Fibroblast of peridontal ligament (primary cell): ENCODE measurements around the gene ALOX5AP.
"Not testable (repeated sequence)": the region's sequence is repeated elsewhere in the genome, so short reads cannot be mapped to it uniquely, and the experiment has no call there.

Experiments used
- DNase-seq: peaks from one replicate; pipeline ENCODE4 v3.0.0-alpha.2; 2010; ENCODE audit errors: extremely low read depth

ALOX5AP gene

DNA sequence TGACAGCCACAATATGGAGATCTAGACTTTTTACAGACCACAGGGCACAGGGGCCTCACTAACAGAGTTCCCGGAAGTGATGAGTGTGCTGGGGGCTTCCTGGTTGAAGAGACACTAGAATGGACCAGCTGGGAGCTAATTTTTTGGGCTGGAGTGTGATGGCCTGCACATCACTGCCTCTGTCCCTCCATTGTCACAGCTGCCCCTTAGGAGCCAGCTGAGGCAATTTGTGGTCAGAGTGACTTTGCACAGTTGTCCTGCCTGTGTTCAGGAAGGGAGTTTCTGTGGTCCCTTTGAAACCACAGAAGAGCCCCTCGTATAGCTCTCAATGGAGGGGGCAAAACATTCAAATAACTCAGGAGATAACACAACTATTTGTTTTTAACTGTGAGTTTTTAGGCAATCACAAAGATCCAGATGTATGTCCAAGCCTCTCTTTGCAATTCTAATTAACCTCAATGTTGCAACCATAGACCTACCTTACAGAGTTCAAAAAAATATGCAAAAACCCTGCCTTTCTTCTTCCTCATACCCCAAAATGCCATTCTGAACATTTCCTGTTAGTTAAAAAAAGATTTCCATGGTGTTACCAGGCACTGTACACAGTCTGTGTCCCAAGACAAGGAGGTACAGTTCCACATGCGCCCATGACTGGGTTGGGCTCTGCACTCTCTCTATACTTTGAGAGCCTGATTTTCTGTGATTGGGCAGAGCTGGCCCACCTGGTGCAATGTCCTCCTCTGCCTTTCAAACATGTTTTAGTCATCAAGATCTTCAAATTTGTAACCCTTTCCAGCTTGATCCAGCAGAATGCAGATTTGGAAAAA lies 2.4 kb downstream of the ALOX5AP start:
- DNase-seq = no peak

DNA sequence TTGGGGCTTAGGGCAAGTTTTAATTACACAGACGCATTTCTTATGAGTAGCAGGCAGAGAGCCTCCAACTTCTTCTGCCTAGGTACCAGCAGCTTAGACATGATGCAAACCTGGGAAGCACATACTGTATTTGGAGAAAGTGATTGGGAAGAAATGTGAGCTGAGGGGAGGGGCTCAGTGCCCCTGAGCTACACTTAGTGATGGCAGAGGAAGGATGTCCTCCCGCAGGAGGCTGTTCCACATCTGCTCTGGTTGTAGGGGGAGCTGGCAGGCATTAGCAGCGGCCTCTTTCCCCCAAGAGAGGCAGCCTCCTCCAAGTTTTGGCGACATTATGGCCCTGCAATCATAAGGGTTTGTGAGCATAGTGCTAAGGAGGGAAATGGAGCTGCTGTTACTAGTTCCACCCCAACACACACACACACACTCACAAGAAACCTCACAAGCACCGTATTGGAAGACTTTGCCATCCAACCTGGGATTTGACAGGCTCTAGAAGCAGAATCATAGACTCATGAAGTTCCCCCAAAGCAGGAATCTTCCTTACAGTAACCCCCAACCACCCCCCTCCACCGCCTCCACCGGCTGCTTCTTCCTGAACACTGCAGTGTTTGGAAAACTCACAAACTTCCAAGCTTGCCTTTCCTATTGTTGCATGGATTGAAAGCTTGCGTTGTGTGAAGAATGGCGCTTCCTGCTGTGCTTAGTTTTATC lies 3.3 kb downstream of the ALOX5AP start:
- no peak for DNase-seq

DNA sequence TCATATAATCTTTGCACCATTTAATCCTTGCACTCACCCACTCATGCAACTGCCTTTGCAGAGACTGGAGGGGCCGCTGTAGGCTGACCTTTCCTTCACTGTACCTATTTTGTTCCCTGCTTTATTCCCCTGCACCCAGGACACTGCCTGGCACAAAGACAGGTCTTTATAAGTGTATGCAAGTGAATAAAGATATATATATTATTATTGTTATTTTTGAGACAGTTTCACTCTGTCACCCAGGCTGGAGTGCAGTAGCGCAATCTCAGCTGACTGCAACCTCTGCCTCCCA lies 3.8 kb downstream of the ALOX5AP start:
- no peak for DNase-seq

DNA sequence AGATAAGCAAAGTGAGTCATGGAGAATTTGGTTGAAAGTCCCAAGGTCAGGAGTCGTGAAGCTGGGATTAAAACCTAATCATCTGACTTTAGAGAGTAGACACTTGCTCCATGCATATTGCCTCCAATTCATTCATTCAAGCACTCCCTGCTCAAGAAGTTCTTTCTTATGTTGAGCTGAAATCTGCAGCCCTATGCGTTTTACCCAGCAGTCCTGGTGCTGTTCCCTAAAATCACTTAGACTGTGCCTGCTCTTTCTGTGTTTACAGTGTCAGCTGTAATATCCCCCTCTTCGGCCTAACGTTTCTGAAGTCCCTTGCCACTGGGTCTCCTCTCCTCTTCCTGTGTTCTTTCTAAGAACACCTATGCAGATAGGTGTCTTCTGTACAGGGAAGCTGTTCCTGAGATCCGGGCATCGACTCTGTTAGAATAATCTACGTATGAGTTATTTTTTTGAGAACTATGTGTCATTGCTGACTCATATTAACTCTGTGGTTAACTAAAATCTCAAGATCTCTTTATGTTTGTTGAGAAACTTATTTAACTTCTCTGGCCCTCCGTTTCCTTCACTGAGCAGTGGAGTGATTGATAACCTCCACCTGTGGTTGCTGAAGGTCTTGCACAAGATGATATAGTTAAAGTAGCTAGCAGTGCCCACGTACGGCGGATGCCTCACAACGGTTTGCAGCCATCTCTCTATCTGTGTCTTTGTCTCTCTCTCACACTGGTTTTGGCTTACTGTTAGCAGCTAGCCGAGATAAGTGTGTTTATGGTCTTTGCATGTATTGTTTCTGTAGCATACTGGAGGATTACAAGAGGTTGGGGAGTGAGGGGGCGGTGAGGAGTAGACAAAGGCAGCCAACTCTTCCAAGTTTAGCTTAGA lies 4.7 kb downstream of the ALOX5AP start:
- DNase-seq = peak; percentile 84

DNA sequence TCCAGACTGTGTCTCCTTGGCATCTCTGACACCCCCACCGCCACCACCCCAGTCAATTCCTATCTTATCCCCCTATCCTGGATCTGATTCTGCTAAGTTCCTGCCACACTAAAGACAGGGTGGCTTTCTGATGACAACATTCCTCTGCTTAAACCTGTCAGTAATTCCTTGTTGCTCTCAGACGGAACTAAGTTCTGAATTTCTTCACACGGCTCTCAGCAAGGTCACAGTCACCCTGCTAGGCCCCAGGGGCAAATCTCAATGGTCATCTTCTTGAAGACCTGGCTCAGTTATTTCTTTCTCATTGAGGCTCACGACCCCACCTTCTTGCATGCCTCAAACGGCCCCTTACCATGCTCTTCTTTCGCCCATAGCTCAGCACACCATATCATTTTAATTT lies 7.6 kb downstream of the ALOX5AP start:
- no peak for DNase-seq

DNA sequence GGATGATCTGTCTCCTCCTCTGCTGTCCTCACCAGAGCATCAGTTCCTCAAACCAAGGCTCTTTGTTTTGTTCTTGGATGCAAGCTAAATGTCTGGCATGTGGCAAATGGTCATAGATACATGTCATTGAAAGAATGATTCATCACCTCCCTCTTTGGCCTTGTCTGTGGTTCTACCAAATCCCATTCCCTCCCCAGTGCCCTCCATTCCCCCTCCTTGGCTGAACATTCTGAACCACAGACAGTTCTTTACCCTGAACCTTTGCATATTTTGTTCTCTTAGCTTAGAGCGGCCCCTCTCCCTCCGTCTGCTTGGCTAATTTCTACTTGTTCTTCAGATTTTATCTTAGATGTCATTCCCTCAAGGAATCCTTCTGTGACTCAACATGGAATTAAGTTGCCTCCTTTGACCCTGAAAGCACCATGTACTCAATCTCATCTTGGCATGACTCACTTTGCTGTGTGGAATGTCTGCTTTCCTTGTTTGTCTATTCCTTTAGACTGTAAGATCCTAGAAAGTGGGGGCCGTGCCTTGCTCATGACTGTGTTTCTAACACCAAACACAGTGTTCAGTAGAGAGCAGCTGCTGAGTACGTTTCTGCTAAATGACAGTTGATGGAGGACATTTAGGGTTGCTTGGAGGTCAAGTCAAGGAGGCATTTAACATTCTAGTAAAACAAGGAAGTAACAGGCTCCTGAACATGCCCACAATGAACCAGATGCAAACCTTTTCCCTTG lies 8.1 kb downstream of the ALOX5AP start:
- DNase-seq = peak; percentile 96

DNA sequence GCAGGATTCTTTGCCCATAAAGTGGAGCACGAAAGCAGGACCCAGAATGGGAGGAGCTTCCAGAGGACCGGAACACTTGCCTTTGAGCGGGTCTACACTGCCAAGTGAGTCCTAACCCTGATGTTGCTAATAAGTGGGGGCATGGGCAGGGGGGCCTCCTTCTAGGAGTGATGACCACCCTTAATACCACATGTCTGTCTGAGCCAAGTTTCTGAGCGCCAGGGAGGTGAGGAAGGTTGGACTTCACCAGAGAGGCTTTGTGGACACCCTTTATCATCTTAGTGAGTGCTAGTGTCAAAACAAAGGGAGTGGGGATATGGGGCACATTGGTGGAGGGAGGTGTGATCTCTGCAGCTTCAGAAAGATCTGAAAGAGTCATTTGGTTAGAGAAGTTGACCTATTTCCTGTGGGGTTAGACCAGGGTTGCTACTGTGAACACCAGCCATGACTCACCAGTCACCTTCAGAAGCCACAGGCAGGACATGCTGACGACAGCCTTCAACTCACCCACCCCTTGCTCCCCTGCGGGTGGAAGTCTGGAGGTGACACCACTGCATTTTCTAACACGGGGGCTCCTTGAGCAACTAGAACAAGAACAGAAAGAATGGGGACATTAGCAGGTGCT lies 8.8 kb downstream of the ALOX5AP start:
- DNase-seq = no peak

DNA sequence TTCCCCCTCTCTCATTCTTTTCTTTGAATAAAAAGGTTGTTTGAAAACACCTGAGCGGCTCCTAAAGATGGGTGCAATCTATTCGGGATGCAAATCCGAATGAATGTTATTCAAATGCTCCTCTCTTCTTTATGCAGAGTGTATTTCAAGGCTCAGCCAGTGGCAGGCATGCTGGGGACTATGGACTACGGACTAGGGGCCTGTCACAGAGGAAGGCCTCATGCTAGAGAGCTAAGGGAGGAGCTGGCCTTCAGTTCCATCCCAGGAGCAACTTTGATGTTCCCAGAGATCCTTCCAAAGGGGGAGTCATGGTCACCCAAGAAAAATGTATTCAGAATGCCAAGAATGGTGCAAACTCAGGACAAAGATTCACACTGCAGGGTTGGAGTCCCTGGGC lies 9.3 kb downstream of the ALOX5AP start:
- DNase-seq = no peak

- no peak for DNase-seq
Observed at GRCh38 chr13:30745906-30746686, 10.8 kb downstream of the ALOX5AP start.

DNA sequence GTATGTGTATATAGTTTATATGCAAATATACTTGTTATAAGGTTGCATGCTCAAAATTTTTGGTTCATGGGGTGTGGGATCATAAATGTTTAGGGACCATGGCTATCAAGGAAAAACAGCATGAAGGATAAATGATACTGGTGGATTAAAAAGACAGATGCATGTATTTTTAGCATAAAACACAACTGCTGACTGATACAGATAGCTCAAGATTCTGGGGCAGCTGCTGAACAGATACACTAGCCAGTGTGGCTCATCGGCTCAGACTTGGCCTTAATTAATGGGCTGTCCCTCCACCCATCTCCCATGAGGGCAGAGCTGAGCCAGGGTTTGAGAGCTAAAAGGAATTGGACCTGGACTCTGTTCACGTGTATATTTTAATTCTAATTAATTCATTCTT lies 11.4 kb downstream of the ALOX5AP start:
- no peak for DNase-seq

DNA sequence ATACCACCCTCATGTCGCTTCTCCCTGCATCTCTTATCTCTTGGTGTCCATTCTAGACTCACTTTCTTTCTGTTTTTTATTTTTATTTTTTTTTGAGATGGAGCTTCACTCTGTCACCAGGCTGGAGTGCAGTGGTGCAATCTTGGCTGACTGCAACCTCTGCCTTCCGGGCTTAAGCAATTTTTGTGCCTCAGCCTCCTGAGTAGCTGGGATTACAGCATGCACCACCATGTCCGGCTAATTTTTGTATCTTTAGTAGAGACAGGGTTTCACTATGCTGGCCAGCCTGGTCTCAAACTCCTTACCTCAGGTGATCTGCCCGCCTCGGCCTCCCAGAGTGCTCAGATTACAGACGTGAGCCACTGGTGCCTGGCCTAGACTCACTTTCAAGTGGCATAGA lies 12.5 kb downstream of the ALOX5AP start:
- DNase-seq = not testable (repeated sequence)

- no peak for DNase-seq
Observed at GRCh38 chr13:30748717-30749116, 13.4 kb downstream of the ALOX5AP start.

- DNase-seq = no peak
Observed at GRCh38 chr13:30750036-30750435, 14.7 kb downstream of the ALOX5AP start.

GRCh38 chr13:30751183-30751933 lies 16.0 kb downstream of the ALOX5AP start:
- DNase-seq = no peak

GRCh38 chr13:30752201-30752797 lies 17.0 kb downstream of the ALOX5AP start:
- DNase-seq = peak; percentile 38

GRCh38 chr13:30753030-30753616 lies 17.8 kb downstream of the ALOX5AP start:
- DNase-seq = no peak

GRCh38 chr13:30755678-30756077 lies 20.3 kb downstream of the ALOX5AP start:
- DNase-seq = no peak

DNA sequence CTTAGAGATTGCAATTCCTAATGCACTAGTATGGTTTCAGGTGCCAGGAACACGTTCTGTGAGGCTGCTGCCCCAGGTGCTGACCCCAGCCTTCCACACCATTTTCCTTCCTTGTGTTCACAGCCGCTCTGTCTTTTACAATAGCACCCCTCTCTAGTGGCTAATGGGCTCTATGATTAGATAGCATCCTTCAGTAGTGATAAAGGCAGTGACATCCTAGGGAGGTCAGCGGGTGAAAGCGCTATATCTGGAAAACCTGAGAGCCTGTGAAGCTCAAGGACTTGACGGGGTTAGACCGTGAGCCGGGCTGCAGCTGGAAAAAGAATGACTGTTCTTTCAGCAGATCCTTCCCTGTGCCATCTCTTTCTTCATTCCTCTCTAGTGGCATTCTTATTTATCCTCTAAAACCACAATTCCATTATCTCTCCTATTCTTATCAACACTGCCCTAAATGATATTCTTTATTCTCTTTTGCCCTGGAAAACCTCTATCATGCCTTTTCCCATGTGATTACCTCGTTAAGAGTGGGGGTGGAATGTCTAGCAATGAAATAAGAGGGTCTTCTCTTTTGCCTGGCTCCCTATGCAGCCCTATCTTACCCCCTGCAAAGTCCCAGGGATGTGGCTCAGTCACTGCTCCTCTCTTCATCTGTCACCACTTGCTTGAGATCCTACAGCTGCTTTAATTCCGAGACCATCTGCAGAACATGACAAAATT lies 21.8 kb downstream of the ALOX5AP start:
- DNase-seq = no peak
